GM10266 (cell line): ENCODE measurements around the gene MAP2K5.

Source experiments
- DNase-seq: peaks from one replicate; pipeline ENCODE4 v3.0.0; 2012; ENCODE audit errors: extremely low spot score
- TF ChIP-seq, protein P1 (sequence below): IDR thresholded peaks from 2 replicates; pipeline ENCODE4 v1.5.1; 2012; ENCODE audit warnings: mild to moderate bottlenecking, low read depth; ENCODE audit not compliant: control insufficient read depth, insufficient read depth; ENCODE audit errors: missing control alignments

The MAP2K5 gene

DNA sequence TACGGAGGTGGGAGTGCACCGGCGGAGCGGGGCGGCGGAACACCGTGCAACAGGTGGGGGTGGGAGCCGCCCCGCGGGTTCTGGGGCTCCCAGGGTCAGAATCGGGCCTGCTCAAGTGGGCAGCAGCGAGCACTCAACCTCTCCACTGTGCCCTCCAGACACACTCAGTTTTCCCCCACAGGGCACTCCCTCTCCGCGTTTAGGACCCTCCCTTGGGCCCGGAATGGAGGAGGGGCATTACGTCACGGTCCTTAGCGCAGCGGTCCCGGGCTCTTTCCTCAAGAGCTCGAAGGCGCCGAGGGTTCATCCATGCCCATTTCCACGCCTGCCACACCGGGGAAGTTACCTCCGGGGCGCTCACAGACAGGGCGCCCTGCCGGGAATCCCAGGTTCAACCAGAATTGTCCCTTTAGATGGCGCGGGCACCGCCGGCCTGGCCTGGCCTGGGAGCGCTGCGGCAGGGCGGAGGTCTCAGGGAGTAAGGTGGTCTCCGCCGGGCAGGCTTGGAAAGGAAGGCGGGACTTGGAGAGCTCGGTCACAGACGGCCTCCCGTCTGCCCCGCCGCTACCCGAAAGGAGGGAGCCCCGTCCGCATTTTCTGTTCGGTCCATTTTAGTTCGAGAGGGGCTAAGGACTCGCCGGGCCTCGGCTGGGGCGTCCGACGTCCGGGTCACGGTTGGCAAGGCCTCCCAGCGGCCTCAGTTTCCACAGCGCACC, 292.2 kb downstream of the MAP2K5 start:
- no peak for DNase-seq
- TF ChIP-seq, protein P1, sequence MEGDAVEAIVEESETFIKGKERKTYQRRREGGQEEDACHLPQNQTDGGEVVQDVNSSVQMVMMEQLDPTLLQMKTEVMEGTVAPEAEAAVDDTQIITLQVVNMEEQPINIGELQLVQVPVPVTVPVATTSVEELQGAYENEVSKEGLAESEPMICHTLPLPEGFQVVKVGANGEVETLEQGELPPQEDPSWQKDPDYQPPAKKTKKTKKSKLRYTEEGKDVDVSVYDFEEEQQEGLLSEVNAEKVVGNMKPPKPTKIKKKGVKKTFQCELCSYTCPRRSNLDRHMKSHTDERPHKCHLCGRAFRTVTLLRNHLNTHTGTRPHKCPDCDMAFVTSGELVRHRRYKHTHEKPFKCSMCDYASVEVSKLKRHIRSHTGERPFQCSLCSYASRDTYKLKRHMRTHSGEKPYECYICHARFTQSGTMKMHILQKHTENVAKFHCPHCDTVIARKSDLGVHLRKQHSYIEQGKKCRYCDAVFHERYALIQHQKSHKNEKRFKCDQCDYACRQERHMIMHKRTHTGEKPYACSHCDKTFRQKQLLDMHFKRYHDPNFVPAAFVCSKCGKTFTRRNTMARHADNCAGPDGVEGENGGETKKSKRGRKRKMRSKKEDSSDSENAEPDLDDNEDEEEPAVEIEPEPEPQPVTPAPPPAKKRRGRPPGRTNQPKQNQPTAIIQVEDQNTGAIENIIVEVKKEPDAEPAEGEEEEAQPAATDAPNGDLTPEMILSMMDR = no peak

DNA sequence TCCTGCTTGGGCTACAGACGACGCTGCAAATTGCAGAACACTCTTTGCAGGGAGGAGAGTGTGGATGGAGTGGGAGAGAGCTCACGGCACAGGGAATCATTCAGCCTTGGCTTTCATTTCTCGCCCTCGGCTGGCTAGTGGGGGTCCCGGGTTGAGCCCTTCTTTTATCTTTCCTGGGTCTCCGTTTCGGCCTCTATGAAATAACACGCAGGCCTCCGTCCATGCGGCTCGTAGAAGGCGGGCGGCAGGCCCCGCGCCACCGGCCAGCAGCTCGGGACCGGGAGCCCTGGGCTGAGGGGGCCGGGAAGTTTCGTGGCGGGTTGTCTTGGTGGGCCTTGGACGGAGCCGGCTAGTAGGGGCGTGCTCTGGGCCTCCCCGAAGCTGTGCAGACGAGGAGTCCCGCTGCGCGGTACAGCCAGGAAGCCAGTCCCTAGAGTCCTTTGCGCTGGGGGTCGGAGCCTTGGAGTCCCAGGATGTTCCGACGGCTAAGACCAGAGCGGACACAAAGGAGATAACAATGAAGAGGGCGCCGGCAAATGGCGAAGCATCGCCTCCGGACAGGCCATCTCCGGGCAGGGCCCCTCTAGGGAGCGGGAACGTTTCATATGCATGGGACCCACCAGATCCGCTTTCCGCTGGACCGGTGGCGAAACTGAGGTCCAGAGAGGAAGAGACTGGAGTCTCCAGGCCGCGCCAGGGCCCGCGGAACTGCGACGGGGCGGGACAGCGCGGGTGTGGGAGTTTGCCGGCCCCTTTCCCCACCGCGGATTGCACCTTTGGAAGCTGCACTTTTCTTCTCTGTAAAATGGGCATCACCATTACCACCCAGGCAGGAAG, 293.0 kb downstream of the MAP2K5 start:
- TF ChIP-seq, protein P1 = no peak
- no peak for DNase-seq

DNA sequence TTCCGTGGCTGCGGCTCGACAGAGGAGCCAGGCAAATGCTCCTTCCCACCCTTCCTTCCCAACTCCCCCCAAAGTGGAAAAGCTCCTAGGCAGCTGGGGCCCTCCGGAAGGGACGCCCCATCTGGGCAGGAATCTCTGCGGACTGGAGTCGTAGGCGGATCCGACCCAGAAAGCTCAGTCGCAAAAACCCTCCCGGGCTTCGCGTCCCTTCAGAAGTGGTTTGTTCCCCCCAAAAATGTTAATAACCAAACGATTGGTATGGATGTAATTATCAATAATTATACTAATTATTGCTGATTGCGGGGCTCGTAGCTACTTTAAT, 293.6 kb downstream of the MAP2K5 start:
- DNase-seq = no peak
- TF ChIP-seq, protein P1 = no peak

DNA sequence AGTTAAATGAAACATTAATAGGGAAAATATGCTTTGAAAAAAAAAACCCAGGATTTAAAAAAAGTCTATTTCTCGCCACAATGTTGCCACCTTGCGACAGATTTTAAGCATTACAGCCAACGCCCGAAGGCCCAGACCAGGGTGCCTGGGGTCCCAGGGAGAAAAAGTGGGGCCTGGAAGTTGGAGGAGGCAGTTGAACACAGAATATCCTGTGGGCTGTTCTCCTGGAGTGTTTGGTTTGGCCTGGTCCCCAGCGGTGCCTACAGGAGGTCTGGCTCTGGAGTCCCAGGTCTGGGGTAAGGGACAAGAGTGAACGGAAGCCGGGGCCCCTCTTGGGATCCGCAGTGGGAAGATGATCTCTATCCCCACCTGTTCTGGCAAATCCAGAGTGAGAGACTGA, 294.0 kb downstream of the MAP2K5 start:
- DNase-seq = peak; percentile 69
- TF ChIP-seq, protein P1 = peak; percentile 76

DNA sequence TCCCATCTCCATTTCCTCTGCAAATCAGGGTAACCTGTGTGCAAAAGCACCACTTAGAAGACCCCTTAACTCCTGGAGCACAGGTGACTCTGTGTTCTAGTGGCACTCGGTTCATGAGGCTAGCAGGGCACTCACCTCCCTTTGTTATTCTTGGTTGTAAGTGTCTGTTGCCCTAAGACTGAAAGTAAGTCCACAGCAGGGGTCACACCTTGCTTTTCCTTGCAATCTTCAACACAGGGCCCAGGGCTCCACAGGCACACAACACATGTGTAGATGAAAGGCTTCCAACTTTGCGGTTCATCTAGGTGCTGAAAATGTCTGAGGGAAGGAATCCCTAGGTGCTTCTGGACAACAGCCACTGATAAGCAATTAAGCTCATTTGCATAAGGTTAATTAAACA, 294.5 kb downstream of the MAP2K5 start:
- DNase-seq = peak; percentile 35
- TF ChIP-seq, protein P1 = no peak

DNA sequence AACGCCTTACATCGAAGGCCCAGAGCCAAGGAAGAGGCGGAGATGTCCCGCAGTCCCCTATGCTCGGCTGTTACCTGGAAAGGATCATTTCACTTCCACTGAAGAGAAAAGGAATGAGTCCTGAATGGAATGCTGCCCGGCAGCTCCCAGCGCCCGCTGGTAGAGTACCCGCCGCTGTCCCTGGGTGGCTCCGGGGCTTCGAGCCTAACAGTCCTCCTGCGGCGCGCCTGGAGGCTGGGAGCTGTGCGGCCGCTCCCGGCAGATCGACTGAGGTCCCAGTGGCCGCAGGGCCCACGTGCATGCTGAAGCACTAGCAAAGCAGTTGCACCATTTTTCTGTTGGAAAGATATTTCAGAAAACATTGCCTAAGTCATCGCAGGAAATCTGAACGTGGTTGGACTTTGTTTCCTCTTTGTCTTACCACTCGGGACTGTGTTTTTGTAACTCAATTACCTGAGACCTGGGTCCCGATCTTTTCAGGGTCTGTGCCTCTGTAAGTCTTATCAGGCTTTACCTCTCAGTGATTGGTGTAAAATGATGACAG, 296.4 kb downstream of the MAP2K5 start:
- DNase-seq = no peak
- TF ChIP-seq, protein P1 = no peak

DNA sequence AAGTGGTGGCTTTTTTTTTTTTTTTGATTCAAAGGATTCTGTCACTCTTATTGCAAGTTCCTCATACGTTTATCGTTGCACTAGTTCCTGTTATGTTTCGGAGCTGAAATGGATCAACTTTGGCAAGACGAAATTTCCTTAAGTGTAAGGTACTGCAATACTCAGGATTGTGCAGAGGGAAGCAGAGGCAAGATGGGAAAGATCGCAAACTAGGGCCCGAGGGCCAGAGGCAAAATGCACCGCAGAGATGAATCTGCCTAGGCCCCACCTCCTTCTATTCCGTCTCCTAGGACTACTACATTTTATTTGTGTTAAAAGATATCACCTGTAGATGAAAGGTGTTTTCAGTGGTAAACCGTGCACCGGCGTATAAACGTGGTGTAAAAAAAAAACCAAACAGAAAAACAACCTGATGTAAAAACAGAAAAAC, 297.0 kb downstream of the MAP2K5 start:
- TF ChIP-seq, protein P1 = no peak
- DNase-seq = peak; percentile 59
